Activated CD4-positive, alpha-beta T cell treated with anti-CD3 and anti-CD28 coated beads, Interleukin-2, amount 50 U/mL, for 1 hour (primary cell): Measurements from ENCODE around the gene TNFRSF25.
A peak's percentile ranks its signal among the peaks of the same experiment; 100 is the strongest.
"Not testable (repeated sequence)": the region's sequence is repeated elsewhere in the genome, so short reads cannot be mapped to it uniquely, and the experiment has no call there.

Source experiments
- DNase-seq: peaks from one replicate; pipeline ENCODE4 v3.0.0-alpha.2; 2020

The TNFRSF25 gene

GRCh38 chr1:6447818-6448748 is 17.9 kb downstream of the TNFRSF25 start:
- peak; percentile 63 for DNase-seq

GRCh38 chr1:6447016-6447817 is 18.8 kb downstream of the TNFRSF25 start:
- no peak for DNase-seq

GRCh38 chr1:6446665-6447015 is 19.3 kb downstream of the TNFRSF25 start:
- no peak for DNase-seq

GRCh38 chr1:6445929-6446328 is 20.0 kb downstream of the TNFRSF25 start:
- not testable (repeated sequence) for DNase-seq

GRCh38 chr1:6445062-6445763 is 20.8 kb downstream of the TNFRSF25 start:
- peak; percentile 52 for DNase-seq

GRCh38 chr1:6444377-6444776 is 21.6 kb downstream of the TNFRSF25 start:
- DNase-seq, result no peak

GRCh38 chr1:6443339-6444115 is 22.4 kb downstream of the TNFRSF25 start:
- no peak for DNase-seq

- no peak for DNase-seq
Observed at GRCh38 chr1:6441586-6441985, 24.4 kb downstream of the TNFRSF25 start.

- peak; percentile 75 for DNase-seq
Observed at GRCh38 chr1:6440198-6441126, 25.5 kb downstream of the TNFRSF25 start.

GRCh38 chr1:6438047-6438525 is 27.9 kb downstream of the TNFRSF25 start:
- DNase-seq, result peak; percentile 71

GRCh38 chr1:6437012-6437700 is 28.8 kb downstream of the TNFRSF25 start:
- DNase-seq, result not testable (repeated sequence)

- not testable (repeated sequence) for DNase-seq
Observed at GRCh38 chr1:6436277-6436676, 29.7 kb downstream of the TNFRSF25 start.

GRCh38 chr1:6435547-6435946 is 30.4 kb downstream of the TNFRSF25 start:
- DNase-seq, result no peak

- no peak for DNase-seq
Observed at GRCh38 chr1:6435129-6435528, 30.8 kb downstream of the TNFRSF25 start.

GRCh38 chr1:6434186-6434585 is 31.8 kb downstream of the TNFRSF25 start:
- DNase-seq, result no peak

- DNase-seq, result not testable (repeated sequence)
Observed at GRCh38 chr1:6431645-6432579, 34.1 kb downstream of the TNFRSF25 start.

- not testable (repeated sequence) for DNase-seq
Observed at GRCh38 chr1:6429660-6430411, 36.1 kb downstream of the TNFRSF25 start.

- not testable (repeated sequence) for DNase-seq
Observed at GRCh38 chr1:6428453-6428852, 37.5 kb downstream of the TNFRSF25 start.
